ENCODE data around the gene NCR3LG1.
"Not testable (repeated sequence)": the region's sequence is repeated elsewhere in the genome, so short reads cannot be mapped to it uniquely, and the experiment has no call there.

Gene NCR3LG1

GRCh38 chr11:17413414-17414316 lies 62.1 kb downstream of the NCR3LG1 start:
- DNase-seq: no peak

GRCh38 chr11:17414317-17414737 lies 62.7 kb downstream of the NCR3LG1 start:
- no peak for DNase-seq

DNA sequence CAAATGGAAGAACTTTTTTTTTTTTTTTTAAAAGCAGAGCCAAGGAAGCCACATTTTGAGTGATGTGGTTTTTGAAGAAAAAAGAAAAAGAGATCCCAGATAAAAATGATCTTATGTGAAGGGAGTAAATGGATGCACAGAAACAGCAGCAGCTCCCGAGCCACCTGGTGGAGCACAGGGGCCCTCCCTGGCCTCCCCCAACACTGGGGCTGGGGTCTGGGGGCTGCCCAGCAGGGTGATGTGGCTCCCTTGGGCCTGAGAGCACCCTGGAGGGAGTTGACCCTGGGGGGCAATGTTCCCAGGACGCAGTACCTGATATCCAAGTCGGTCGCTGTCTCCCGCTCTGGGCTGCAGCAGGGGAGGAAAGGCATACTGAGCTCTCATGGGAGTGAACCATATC lies 63.4 kb downstream of the NCR3LG1 start:
- DNase-seq: no peak

DNA sequence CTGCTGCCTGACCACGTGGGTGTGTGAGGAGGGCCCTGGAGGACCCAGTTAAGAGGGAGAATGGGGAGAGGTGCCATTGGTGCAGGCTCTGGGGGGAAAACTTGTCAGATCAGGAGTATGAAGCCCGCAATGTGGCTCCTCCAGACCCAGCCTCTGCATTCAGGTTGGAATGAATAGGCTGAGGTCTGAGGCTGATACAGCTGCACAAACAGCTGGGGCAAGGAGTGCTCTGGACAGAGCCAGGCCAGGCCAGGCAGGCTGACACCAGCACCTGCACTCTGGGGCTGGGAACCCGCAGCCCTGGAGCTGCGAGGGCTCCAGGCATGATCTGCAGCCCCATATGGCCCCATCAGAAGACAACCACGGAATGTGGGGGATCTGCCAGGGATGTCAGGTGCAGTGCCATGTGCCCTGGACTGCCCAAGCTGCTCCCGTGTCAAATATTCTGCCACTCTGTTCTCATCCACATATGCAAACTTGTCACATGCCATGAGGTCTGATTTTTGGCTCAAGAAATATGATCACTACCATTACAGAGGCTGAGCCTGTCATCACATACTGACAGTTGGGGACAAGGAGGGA lies 64.0 kb downstream of the NCR3LG1 start:
- no peak for DNase-seq

- DNase-seq: no peak
Measured at GRCh38 chr11:17416492-17416891, 64.9 kb downstream of the NCR3LG1 start.

GRCh38 chr11:17418444-17419081 lies 67.0 kb downstream of the NCR3LG1 start:
- DNase-seq: no peak

DNA sequence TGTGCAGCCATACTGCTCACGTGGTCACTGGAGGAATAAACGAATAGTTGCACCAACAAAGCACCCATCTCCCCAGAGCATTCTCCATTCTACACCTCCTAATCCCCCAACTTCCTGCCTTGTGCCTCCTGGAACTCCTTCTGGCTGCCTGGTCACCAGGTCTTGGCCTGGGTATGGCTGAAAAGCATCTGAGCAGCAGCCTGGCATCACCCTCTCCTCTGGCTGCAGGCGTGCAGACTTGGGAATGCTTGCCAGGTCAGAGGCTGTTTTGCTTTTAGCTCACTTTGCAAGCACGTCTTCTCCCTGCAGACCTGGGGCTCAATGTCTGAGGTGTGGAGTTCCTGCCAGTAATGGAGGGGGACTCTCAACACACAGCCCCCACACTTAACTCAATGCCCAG lies 70.2 kb downstream of the NCR3LG1 start:
- no peak for DNase-seq

GRCh38 chr11:17423533-17424310 lies 72.1 kb downstream of the NCR3LG1 start:
- no peak for DNase-seq

- DNase-seq: not testable (repeated sequence)
Measured at GRCh38 chr11:17426233-17426632, 74.6 kb downstream of the NCR3LG1 start.

All from stimulated activated CD4-positive, alpha-beta T cell treated with anti-CD3 and anti-CD28 coated beads, Interleukin-1b, Interleukin-23, amount 100 ng/mL, for 48 hours (primary cell).